T-helper 1 cell treated with Interleukin-12 subunit alpha and Interleukin-12 subunit beta and Interleukin-4 antibody, amounts not matched to agents 30 μg/mL and 1 μg/mL, for 36 hours (primary cell): ENCODE data around the gene PSMA3.
A peak's percentile ranks its signal among the peaks of the same experiment; 100 is the strongest.

ENCODE experiments used
- H3K27ac Mint-ChIP-seq: one replicate; pipeline ENCODE4 v1.8.0; 2021; ENCODE audit warnings: mild to moderate bottlenecking, mixed read lengths
- H3K27me3 Mint-ChIP-seq: one replicate; pipeline ENCODE4 v1.8.0; 2021; ENCODE audit warnings: low read depth, mixed read lengths
- H3K36me3 Mint-ChIP-seq: one replicate; pipeline ENCODE4 v1.8.0; 2021; ENCODE audit warnings: low read depth, mixed read lengths
- H3K4me1 Mint-ChIP-seq: one replicate; pipeline ENCODE4 v1.8.0; 2021; ENCODE audit warnings: low read depth, mixed read lengths
- H3K4me3 Mint-ChIP-seq: one replicate; pipeline ENCODE4 v1.8.0; 2021; ENCODE audit warnings: mild to moderate bottlenecking, moderate library complexity, mixed read lengths
- H3K9me3 Mint-ChIP-seq: one replicate; pipeline ENCODE4 v1.8.0; 2021; ENCODE audit warnings: mixed read lengths

PSMA3 gene

DNA sequence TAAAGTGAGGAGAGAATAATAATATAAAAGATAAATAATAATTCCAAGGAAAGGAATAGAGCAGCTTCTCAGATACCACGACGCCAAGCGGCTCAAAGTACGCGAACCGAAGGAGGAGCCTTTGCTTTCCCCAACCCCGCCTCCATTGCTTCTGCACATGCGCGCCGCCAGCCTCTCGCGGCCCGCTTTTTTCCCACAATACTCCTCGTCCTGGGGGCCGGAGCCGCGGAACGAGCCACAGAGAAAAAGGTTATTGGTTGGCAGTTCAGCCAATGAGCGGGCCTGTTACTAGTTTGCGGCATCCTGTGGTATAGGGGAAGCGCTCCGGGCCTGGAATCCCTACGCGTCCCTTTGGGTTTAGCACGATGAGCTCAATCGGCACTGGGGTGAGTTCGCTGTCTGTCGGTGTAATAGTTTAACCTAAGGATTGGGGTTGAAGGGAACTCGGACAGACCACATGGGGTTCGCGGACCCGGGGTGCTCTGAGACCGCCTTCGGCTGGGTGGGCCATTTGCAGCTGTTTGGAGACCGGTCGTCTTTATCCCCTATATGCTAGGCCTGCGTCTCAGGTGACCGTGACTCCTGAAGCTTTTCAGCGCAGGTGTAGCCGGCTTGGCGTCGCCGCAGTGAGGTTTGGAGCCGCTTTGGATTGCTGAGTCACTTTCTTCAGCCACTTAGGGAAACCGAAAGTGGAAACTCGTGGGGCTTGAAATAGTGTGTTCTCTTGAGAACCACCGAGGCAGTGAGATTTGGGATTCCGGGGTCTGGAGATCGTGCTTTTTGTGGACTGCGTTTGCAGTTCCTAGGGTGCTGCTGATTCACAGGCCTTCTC, at the start of gene PSMA3:
Gene PSMA3 (plus strand): TSS at position 288 of the 832 bp plus-strand sequence. CDS start 78 bp downstream, at position 366.
- Mint-ChIP-seq H3K4me3 (peak within 1 kb of the TSS; percentile 99), H3K4me1 (peaks cover 42% of the 10 kb centered on the region), H3K27me3 (peaks cover 1% of the 10 kb centered on the region), H3K27ac (peak within 1 kb of the TSS; percentile 98), H3K36me3 (peaks cover 18% of the 10 kb centered on the region), H3K9me3 (no peaks in the 10 kb centered on the region)

DNA sequence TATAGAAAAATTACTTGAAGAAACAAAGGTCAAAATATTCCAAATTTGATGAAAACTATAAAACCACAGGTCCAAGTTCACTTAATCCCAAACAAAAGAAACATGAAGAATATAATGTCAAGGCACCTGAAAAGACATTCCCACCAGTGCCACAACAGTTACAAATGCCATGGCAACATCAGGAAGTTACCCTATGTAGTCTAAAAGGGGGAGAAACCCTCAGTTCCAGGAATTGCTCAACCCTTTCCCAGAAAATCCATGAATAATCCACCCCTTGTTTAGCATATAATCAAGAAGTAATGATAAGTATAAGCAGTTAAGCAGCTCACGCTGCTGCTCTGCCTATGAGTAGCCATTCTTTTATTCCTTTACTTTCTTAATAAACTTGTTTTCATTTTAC, 48.4 kb upstream of the PSMA3 start:
- H3K9me3 Mint-ChIP-seq: no peaks in the 10 kb centered on the region
- peaks cover 12% of the 10 kb centered on the region for H3K4me1 Mint-ChIP-seq
- H3K36me3 Mint-ChIP-seq: no peaks in the 10 kb centered on the region
- no peak overlapping the region for H3K4me3 Mint-ChIP-seq
- peaks cover 4% of the 10 kb centered on the region for H3K27me3 Mint-ChIP-seq
- H3K27ac Mint-ChIP-seq: no peak overlapping the region

DNA sequence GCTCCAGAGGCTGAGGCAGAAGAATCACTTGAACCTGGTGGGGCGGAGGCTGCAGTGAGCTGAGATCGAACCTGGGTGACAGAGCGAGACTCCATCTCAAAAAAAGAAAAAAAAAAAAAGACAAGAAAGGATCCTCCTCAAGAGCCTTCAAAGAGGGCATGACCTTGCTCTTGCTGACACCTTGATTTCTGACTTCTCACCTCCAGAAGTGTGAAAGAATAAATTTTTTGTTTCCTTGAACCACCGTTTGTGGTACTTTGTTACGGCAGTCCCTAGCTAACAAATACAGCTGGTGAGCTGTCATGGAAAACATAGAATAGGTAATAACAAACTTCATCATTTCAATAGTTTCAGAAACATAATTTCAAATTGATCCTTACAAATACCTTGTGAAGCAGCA, 46.6 kb upstream of the PSMA3 start:
- Mint-ChIP-seq H3K4me1 (peaks cover 17% of the 10 kb centered on the region), H3K4me3 (no peak overlapping the region), H3K36me3 (no peaks in the 10 kb centered on the region), H3K27ac (no peak overlapping the region), H3K9me3 (no peaks in the 10 kb centered on the region), H3K27me3 (peaks cover 4% of the 10 kb centered on the region)

DNA sequence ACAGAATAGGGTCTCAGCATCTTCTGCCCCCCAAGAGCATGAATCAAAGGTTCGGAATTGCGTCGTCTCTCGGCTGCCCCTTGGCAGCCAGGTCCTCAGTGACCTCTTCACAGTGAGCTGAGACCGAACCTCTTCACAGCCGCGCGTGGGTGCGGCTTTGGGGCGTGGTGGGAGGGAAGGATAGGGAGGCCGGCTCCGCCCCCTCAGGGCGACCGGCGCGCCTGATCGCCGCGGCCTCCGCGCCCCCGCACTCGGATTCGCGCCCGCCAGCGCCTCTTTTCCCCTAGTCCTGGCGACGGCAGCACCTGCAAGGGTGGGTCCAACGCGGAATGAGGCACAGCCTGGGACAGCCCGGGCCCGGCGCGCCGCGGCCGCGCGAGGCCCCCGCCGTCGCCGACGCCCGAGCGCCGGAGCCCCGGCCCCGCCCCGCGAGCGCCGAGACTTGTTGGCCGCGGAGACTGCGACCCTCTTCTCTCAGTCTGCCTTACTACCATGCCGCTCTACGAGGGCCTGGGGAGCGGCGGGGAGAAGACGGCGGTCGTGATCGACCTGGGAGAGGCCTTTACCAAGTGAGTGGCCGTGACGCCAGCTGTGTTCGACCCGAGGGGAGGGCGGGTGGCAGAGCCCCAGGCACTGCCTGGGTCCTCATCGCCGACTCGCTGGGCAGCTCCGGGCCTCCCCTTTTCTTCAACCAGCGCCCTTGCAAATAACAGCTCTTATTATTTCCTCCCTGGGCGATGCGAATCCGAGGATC, 44.7 kb upstream of the PSMA3 start, which contains the start of gene ACTR10:
Gene ACTR10 (plus strand): TSS at position 424 of the 754 bp plus-strand sequence. CDS start 69 bp downstream, at position 493.
- no peaks in the 10 kb centered on the region for H3K36me3 Mint-ChIP-seq
- H3K4me3 Mint-ChIP-seq: peak within 1 kb of the TSS; percentile 94
- H3K9me3 Mint-ChIP-seq: no peaks in the 10 kb centered on the region
- peaks cover 17% of the 10 kb centered on the region for H3K4me1 Mint-ChIP-seq
- peak within 1 kb of the TSS; percentile 95 for H3K27ac Mint-ChIP-seq
- H3K27me3 Mint-ChIP-seq: peaks cover 4% of the 10 kb centered on the region

DNA sequence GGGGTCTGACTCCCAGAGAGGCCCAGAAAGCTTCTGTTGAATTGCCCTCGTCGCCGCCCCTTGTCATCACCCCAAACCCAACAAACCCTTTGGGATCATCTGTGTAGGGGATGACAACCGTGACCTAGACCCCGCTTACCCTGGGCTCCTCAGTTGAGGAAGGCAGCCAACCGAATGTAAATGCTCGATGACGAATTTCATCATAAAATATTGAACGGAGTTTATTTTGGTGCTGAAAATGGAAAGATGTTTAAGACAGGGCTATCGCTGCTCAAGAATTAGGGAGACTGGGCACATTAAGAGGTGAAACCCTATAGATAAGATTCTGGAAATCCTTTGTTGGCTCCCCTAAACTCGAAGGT, 44.2 kb upstream of the PSMA3 start:
- no peaks in the 10 kb centered on the region for H3K9me3 Mint-ChIP-seq
- peaks cover 17% of the 10 kb centered on the region for H3K4me1 Mint-ChIP-seq
- H3K27ac Mint-ChIP-seq: peak overlapping the region; percentile 95
- H3K27me3 Mint-ChIP-seq: peaks cover 4% of the 10 kb centered on the region
- peak overlapping the region; percentile 94 for H3K4me3 Mint-ChIP-seq
- no peaks in the 10 kb centered on the region for H3K36me3 Mint-ChIP-seq

DNA sequence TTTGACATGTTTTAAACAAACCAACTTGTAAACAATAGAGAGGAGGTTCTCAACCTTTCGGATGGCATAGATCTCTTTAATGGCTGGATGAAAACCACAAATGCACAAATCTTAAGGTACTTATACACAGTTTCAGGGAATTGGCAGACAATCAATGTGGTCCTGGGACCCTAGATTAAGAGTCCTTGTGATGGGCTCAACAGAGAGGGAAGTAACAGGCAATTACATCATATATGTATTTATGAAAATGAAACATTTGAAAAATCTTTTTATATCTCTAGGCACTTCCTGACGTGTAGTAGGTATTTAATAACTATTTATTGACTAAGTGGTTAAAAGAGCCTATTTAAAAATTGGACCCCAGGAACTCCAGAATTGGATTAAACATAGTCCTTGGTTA, 43.8 kb upstream of the PSMA3 start:
- H3K36me3 Mint-ChIP-seq: no peaks in the 10 kb centered on the region
- H3K4me3 Mint-ChIP-seq: peak overlapping the region; percentile 94
- peaks cover 4% of the 10 kb centered on the region for H3K27me3 Mint-ChIP-seq
- no peaks in the 10 kb centered on the region for H3K9me3 Mint-ChIP-seq
- H3K27ac Mint-ChIP-seq: peak overlapping the region; percentile 95
- H3K4me1 Mint-ChIP-seq: peaks cover 16% of the 10 kb centered on the region

DNA sequence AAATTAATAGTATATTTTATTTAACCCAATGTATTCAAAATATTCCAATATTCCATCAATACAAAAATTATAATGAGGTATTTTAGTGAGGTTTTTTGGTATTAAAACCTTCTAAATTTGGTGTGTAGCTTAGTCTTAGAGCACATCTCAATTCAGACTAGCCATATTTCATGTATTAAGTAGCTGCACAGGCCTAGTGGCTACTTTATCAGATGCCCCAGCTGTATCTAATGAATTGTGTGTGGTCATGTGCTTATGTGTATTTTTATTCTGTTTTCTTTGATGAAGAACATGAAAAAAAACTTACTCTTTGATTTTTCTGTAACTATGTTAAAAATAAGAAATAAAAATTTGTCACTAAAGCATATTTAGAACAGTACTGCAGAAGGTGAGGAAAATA, 31.5 kb upstream of the PSMA3 start:
- H3K4me1 Mint-ChIP-seq: no peaks in the 10 kb centered on the region
- no peaks in the 10 kb centered on the region for H3K9me3 Mint-ChIP-seq
- H3K4me3 Mint-ChIP-seq: no peak overlapping the region
- H3K27ac Mint-ChIP-seq: no peak overlapping the region
- H3K27me3 Mint-ChIP-seq: no peaks in the 10 kb centered on the region
- peaks cover 24% of the 10 kb centered on the region for H3K36me3 Mint-ChIP-seq

DNA sequence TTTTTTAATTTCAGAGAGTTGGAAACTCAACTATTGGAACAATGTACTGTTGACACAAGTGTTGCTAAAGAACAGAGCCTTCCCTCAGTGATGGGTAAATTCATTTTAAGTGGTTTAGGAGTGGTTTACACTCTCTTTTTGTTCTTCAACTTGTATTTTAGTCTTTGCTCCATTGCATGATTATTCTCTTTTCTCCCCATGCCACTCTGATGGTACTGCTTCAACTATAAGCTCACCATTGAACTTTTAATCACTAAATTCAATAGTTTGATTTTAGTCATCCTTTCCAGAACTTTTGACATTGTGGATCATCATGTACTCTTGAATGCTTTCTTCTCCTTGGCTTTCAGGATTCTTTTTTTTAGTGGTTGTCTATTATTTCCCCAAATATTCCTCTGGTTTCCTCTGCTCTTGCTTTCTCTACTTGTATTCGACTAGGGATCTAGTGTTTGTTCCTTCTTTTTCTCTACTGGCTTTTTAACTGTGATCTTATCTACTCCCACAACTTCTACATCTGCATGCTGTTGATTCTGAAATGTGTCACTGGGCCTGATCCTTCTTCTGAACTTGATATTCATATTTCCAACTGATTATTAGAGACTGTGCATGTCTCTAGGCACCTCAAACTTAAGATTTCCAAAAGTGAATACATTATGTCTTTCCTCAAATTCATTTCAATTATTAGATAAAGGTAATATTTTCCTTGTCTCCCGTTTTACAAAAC, 29.3 kb upstream of the PSMA3 start:
- H3K4me3 Mint-ChIP-seq: no peak overlapping the region
- no peak overlapping the region for H3K27ac Mint-ChIP-seq
- no peaks in the 10 kb centered on the region for H3K27me3 Mint-ChIP-seq
- peaks cover 23% of the 10 kb centered on the region for H3K36me3 Mint-ChIP-seq
- H3K4me1 Mint-ChIP-seq: no peaks in the 10 kb centered on the region
- no peaks in the 10 kb centered on the region for H3K9me3 Mint-ChIP-seq

DNA sequence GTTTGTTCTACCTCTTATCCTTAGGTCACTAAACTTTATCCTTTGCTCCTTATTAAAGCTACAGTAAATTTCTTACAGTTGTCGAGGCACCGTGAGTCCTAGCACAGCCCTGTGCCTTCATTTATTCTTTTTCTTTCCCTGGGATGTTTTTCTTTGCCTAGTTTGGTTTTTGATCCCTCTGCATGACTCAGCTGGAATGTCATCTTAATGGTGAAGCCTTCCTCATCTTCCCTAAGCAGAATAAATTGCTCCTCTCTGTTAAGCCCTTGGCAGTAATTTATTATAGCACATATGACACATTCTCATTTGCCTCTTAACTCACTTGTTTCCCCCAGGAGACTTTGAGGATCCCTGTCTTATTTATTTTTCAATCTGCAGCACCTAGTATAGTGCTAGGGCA, 28.1 kb upstream of the PSMA3 start:
- Mint-ChIP-seq H3K27ac (no peak overlapping the region), H3K9me3 (no peaks in the 10 kb centered on the region), H3K4me1 (no peaks in the 10 kb centered on the region), H3K36me3 (peaks cover 25% of the 10 kb centered on the region), H3K27me3 (no peaks in the 10 kb centered on the region), H3K4me3 (no peak overlapping the region)

DNA sequence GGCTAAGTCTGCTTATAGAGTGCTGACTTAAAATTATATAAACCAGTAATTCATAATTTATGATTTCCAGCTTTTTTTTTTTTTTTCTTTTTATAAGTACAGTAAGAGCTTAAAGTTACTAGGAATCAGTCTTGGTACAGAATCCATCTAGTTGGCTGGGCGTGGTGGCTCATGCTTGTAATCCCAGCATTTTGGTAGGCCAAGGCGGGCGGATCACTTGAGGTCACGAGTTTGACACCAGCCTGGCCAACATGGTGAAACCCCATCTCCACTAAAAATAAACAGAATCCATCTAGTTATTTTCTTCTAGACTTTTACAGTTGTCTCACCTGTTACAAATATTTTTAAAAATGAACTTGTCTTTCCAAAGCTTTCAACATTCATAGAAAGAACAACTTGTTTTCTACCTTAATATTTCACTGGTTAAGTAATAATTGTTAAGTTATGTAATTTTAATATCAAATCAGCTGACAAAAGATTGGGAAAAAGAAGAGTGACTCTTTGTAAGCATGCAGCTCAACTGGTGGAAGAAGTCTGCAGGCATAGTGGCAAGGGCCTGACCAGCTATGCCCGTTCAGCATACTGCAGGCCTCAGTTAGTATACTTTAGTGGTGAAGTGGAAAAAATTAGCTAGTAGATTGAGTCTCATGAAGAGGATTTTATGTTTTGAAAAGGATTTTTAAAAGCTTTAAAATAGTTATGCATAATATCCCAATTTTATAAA, 17.4 kb upstream of the PSMA3 start:
- Mint-ChIP-seq H3K36me3 (peaks cover 9% of the 10 kb centered on the region), H3K4me3 (no peak overlapping the region), H3K27me3 (no peaks in the 10 kb centered on the region), H3K27ac (no peak overlapping the region), H3K9me3 (no peaks in the 10 kb centered on the region), H3K4me1 (no peaks in the 10 kb centered on the region)

DNA sequence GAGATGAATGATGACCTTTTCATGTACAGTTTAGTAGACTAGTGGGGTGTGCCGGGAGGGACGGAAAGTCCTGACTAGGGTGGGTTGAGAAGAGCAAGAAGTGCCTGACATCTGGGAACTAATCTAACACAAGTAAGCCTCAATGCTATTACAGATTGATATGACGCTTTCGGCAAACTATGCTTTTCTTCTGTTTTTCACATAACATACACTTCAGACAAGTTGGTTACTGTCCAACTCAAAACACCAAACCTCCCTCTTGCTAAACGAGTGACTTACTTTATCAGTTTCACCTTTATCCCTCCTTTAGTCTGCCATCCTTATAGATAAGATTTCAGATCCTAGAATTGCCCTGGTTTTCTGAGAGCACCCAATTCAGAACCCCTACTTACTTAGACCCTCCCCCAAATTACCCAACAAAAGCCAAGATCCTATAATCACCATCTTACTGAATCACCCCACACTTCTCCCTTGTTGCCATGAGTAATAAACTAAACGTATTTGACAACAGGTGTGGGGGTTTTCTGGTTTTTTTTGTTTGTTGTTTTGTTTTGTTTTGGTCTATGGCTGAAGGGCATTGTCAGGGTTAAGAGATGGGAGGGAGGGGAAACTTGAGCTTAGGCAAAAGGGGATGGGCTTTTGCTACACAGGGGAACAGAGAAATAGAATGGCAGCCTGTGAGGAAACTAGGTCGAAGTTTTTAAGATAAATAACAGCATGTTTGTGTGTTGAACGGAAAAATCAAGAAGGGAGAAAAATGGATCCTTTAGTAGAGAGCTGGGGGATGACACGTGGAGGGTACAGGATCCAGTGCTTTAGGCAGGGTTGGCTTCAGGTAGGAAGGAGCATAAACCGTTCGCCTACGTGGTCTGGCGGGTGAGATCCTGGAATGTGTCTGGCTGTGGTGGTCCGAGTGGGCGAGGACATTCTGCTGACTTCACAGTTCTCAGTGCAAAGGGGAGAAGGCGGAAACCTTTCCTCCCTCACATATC, 6.1 kb upstream of the PSMA3 start:
- no peak overlapping the region for H3K4me3 Mint-ChIP-seq
- H3K36me3 Mint-ChIP-seq: peaks cover 4% of the 10 kb centered on the region
- H3K9me3 Mint-ChIP-seq: no peaks in the 10 kb centered on the region
- H3K4me1 Mint-ChIP-seq: peaks cover 17% of the 10 kb centered on the region
- H3K27me3 Mint-ChIP-seq: peaks cover 3% of the 10 kb centered on the region
- H3K27ac Mint-ChIP-seq: no peak overlapping the region

DNA sequence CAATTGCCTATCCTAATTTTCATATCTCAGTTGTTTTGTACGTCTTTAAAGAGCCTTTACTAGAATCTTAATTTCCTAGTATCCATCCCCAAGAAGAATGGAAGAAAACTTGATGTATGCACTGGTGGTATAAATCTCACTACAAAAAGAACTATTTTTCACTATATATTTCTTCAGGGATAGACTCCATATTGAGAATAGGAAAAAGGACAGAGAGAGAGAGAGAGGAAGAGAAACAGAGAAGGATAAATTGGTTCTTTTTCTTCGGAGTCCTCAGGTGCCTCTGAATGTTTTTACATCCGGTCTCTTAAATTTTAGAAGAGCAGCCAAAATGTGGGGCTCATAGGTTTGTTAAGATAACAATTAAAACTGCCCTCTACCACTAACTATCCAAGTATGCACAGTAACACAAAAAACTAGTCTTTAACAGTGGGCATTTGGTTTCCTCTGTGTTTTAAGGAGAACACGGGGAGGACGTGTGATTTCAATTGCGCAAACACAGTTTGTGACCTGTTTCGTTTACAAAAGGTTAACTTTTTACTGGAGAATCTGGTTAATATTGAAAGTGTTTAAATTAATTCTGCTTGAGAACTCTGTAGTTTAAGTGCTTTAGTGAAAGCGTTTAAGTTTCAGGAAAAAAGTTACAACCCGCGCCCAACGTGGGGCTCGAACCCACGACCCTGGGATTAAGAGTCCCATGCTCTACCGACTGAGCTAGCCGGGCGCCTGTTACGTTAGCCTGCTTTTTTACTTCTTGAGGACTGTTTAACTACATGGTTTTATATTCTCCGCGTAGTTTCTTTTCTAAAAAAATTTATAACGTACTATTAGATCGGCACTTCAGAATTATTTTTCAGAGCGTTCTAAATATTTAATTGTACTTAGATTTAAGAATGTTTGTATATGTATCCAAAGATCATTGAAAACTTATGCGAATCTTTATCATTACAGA, 5.1 kb upstream of the PSMA3 start:
- Mint-ChIP-seq H3K9me3 (no peaks in the 10 kb centered on the region), H3K27ac (no peak overlapping the region), H3K4me1 (peaks cover 23% of the 10 kb centered on the region), H3K27me3 (peaks cover 3% of the 10 kb centered on the region), H3K36me3 (peaks cover 4% of the 10 kb centered on the region), H3K4me3 (no peak overlapping the region)
